AG10803 (cell line): ENCODE measurements around the gene STIMATE.

ENCODE experiments used
- DNase-seq: peaks from one replicate; pipeline ENCODE4 v3.0.0; 2010; ENCODE audit warnings: low read depth
- H3K4me3 ChIP-seq: 2 replicates; pipeline ENCODE4 v1.5.1; 2011; ENCODE audit warnings: mild to moderate bottlenecking, low read length, control low read depth
- CTCF ChIP-seq: conservative IDR thresholded peaks from 2 replicates; pipeline ENCODE4 v1.5.1; 2011; ENCODE audit warnings: mild to moderate bottlenecking, low read length, control low read depth, inconsistent platforms

The STIMATE gene

GRCh38 chr3:52880047-52880446 is 17.3 kb downstream of the STIMATE start:
- TF ChIP-seq CTCF, result no peak
- DNase-seq, result no peak
- H3K4me3 ChIP-seq, result no peak overlapping the region

DNA sequence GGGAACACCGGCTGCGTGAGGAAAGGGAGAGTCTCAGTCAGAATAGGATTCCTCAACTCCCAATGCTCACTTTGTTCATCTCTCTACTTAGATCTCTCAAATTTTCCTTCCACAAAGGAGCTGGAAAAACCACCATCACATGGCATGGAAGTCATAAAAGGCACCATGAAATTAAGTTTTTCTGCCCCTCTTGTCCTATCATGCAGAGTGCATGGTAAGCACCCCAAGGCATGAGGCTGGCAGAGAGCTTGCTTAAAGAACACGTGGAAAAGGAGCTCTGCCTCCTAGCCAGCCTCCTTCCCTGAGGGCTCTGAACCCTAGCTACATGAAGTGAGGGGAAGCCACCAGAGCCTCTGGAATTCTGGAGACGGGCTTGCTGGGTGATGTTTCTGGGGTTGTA is 17.8 kb downstream of the STIMATE start:
- no peak for TF ChIP-seq CTCF
- no peak overlapping the region for H3K4me3 ChIP-seq
- no peak for DNase-seq

- no peak overlapping the region for H3K4me3 ChIP-seq
- no peak for DNase-seq
- TF ChIP-seq CTCF, result no peak
These were observed 18.3 kb downstream of the STIMATE start for GRCh38 chr3:52879090-52879489.

- DNase-seq, result no peak
- no peak overlapping the region for H3K4me3 ChIP-seq
- TF ChIP-seq CTCF, result no peak
These were observed 20.3 kb downstream of the STIMATE start for GRCh38 chr3:52877085-52877484.

GRCh38 chr3:52874864-52875587 is 22.3 kb downstream of the STIMATE start:
- DNase-seq, result no peak
- H3K4me3 ChIP-seq, result no peak overlapping the region
- TF ChIP-seq CTCF, result no peak

DNA sequence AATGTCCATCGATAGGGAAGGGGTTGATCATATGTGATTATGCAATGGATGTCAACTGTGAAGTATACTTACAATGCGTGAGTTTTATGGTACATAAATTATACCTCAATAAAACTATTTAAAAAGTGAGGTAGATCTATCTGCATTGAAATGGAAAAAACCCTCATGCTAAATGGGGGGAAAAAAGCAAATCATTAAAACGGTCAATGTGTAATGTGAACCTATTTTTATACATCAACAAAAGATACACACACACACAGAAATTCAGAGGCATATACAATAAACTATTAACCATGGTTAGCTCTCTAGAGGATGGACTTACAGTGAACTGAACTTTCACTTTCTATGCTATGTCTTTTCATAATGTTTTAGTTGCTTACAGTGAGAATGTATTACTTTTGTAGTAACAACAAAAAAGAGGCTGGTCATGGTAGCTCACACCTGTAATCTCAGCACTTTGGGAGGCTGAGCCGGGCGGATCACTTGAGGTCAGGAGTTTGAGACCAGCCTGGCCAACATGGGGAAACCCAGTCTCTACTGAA is 23.1 kb downstream of the STIMATE start:
- no peak for DNase-seq
- TF ChIP-seq CTCF, result no peak
- H3K4me3 ChIP-seq, result no peak overlapping the region

GRCh38 chr3:52873433-52874159 is 23.8 kb downstream of the STIMATE start:
- no peak overlapping the region for H3K4me3 ChIP-seq
- TF ChIP-seq CTCF, result no peak
- DNase-seq, result peak; percentile 50
